MG63 (cell line): ENCODE measurements around the gene ERVMER34-1. TPM values are rescaled to one million over a fixed set of nuclear protein-coding genes. Genes with fewer than 3 reads are reported as not detected.

Experiments used
- DNase-seq: peaks from one replicate; pipeline ENCODE4 v3.0.0-alpha.2; 2020
- H3K27me3 ChIP-seq: fragments of 250-450 bp; sonication (Bioruptor Pico); 2 replicates; pipeline ENCODE4 v1.5.1; 2020; ENCODE audit warnings: mild to moderate bottlenecking, moderate library complexity
- H3K36me3 ChIP-seq: fragments of 250-450 bp; sonication (Bioruptor Pico); 2 replicates; pipeline ENCODE4 v1.5.1; 2020; ENCODE audit warnings: mild to moderate bottlenecking, moderate library complexity
- H3K4me3 ChIP-seq: fragments of 250-450 bp; sonication (Bioruptor Pico); 2 replicates; pipeline ENCODE4 v1.5.1; 2020; ENCODE audit warnings: mild to moderate bottlenecking, moderate library complexity
- H3K9me3 ChIP-seq: fragments of 250-450 bp; sonication (Bioruptor Pico); 2 replicates; pipeline ENCODE4 v1.5.1; 2020; ENCODE audit warnings: mild to moderate bottlenecking, moderate library complexity
- total RNA-seq: library from RNA; depleted of rRNA; stranded (reverse); fragments of >200 nt; shearing (Covaris generic); gene quantifications from 2 replicates; pipeline ENCODE4 v1.2.3, GENCODE V29; 2014; ENCODE audit warnings: low replicate concordance; rRNA removed

Gene ERVMER34-1, protein sequence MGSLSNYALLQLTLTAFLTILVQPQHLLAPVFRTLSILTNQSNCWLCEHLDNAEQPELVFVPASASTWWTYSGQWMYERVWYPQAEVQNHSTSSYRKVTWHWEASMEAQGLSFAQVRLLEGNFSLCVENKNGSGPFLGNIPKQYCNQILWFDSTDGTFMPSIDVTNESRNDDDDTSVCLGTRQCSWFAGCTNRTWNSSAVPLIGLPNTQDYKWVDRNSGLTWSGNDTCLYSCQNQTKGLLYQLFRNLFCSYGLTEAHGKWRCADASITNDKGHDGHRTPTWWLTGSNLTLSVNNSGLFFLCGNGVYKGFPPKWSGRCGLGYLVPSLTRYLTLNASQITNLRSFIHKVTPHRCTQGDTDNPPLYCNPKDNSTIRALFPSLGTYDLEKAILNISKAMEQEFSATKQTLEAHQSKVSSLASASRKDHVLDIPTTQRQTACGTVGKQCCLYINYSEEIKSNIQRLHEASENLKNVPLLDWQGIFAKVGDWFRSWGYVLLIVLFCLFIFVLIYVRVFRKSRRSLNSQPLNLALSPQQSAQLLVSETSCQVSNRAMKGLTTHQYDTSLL
- 0.46 and 0.94 TPM in 2 replicates for total RNA-seq

- Histone ChIP-seq H3K9me3 (no peaks in the 10 kb centered on the region), H3K27me3 (peaks cover 33% of the 10 kb centered on the region), H3K36me3 (no peaks in the 10 kb centered on the region), H3K4me3 (peak within 1 kb of the TSS; percentile 47)
- peak; percentile 83 for DNase-seq
These were observed at the start of gene ERVMER34-1 for GRCh38 chr4:52750819-52751486. Gene ERVMER34-1, minus strand, starts transcription at chr4:52751425. Its CDS starts 5,905 bp downstream, at chr4:52745520.

GRCh38 chr4:52799813-52800212 lies 48.6 kb upstream of the ERVMER34-1 start:
- no peak for DNase-seq
- peaks cover under 1% of the 10 kb centered on the region; the same call in 1 of the 2 replicates for H3K27me3 ChIP-seq
- no peak overlapping the region for H3K4me3 ChIP-seq
- H3K9me3 ChIP-seq, result peaks cover 21% of the 10 kb centered on the region
- H3K36me3 ChIP-seq, result no peaks in the 10 kb centered on the region

- Histone ChIP-seq H3K36me3 (no peaks in the 10 kb centered on the region), H3K9me3 (no peaks in the 10 kb centered on the region), H3K4me3 (no peak overlapping the region), H3K27me3 (no peaks in the 10 kb centered on the region)
- no peak for DNase-seq
These were observed 44.3 kb upstream of the ERVMER34-1 start for GRCh38 chr4:52795533-52795932.

DNA sequence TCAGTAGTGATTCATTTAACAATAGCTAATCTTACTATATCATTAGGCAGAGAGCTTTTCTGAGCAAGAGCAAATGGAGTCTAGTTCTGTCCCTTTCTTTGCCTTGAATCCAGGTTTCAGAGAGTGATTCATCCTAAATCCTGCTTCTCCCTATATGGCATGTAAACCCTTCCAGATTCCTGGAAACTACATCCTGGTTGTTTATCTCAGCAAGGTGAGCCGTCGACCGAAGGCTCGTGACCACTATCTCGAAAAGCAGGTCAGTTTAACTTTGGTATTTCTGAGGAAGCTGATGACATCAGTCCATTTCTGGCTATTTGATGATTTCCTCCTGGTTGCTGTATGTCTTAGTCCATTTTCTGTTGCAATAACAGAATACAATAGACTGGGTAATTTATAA lies 40.7 kb upstream of the ERVMER34-1 start:
- Histone ChIP-seq H3K4me3 (no peak overlapping the region), H3K9me3 (no peaks in the 10 kb centered on the region), H3K36me3 (no peaks in the 10 kb centered on the region), H3K27me3 (no peaks in the 10 kb centered on the region)
- DNase-seq, result no peak

DNA sequence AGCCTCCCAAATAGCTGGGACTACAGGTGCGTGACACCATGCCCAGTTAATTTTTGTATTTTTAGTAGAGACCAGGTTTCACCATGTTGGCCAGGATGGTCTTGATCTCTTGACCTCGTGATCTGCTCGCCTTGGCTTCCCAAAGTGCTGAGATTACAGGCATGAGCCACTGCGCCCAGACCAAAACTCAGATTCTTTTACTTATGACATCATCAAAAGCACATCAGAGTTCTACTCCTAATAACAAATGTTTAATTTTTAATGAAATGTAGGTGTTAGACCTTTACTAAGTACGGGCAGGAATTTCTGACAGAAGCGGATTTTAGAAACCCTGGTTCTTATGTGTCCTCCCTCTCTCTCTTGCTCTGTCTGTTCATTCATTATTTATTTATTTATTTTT lies 38.5 kb upstream of the ERVMER34-1 start:
- H3K4me3 ChIP-seq, result no peak overlapping the region
- no peaks in the 10 kb centered on the region for H3K27me3 ChIP-seq
- no peaks in the 10 kb centered on the region for H3K9me3 ChIP-seq
- no peak for DNase-seq
- no peaks in the 10 kb centered on the region for H3K36me3 ChIP-seq

- Histone ChIP-seq H3K4me3 (no peak overlapping the region), H3K27me3 (no peaks in the 10 kb centered on the region), H3K9me3 (no peaks in the 10 kb centered on the region; the same call in 1 of the 2 replicates), H3K36me3 (no peaks in the 10 kb centered on the region)
- DNase-seq, result no peak
These were observed 37.6 kb upstream of the ERVMER34-1 start for GRCh38 chr4:52788806-52789205.

DNA sequence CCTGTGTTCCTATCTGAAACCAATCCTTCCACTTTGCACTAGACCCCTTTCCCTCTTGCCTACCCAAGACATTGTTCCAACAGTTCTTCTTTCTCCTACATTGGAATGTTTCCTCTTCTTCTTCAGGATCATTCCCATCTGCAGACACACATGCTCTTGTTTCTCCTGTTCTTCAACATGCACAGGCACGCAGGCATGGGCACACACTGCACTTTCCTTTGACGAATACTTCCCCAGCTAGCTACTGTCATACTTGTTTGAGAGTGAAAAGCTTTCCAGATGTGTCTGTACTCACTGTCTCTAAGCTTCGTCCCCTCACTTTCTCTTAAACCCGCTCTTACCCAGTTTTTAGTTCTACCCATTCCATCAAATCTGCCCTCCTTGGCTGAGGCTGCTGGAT lies 31.8 kb upstream of the ERVMER34-1 start:
- no peak overlapping the region for H3K4me3 ChIP-seq
- H3K36me3 ChIP-seq, result no peaks in the 10 kb centered on the region
- H3K27me3 ChIP-seq, result 0 out of 2 replicates have a peak, but pooled peaks cover 3% of the 10 kb centered on the region
- DNase-seq, result no peak
- peaks cover 2% of the 10 kb centered on the region for H3K9me3 ChIP-seq

DNA sequence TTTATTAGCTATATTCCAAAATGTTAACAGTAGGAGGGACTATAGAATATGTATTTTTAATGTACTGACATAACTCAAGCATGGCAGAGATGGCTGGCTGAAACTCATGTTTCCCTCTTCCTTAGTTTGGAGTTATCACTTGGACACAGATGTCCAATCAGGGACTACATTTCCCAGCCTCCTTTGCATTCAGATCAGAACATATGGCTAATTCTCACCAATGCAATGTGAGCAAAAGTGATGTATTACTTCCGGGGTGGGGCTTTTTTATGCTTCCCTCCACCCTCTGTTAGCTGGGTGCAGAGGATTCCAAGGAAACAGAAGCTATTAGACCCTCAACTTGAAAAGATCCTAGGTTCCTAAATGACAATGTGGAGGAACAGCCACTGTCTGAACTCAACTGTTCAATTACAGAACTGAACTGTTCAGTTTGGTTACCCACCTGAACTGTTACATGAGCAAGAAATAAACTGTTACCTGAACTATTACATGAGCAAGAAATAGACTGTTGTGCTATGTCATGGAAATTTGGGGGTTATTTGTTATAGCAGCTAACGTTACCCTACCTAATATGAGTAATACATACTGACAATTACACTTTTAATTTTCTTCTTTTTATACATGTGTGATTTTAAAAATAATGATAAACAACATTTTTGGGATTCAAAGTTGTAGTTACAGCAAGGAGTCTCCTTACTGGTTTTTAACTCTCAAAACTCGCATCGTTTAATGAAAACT lies 29.6 kb upstream of the ERVMER34-1 start:
- Histone ChIP-seq H3K27me3 (0 out of 2 replicates have a peak, but pooled peaks cover 3% of the 10 kb centered on the region), H3K36me3 (no peaks in the 10 kb centered on the region), H3K9me3 (peaks cover 2% of the 10 kb centered on the region), H3K4me3 (no peak overlapping the region)
- peak; percentile 30 for DNase-seq

- Histone ChIP-seq H3K36me3 (no peaks in the 10 kb centered on the region), H3K9me3 (peaks cover 2% of the 10 kb centered on the region), H3K27me3 (0 out of 2 replicates have a peak, but pooled peaks cover 3% of the 10 kb centered on the region), H3K4me3 (no peak overlapping the region)
- peak; percentile 97 for DNase-seq
These were observed 29.0 kb upstream of the ERVMER34-1 start for GRCh38 chr4:52780206-52780605.

- Histone ChIP-seq H3K9me3 (no peaks in the 10 kb centered on the region), H3K36me3 (no peaks in the 10 kb centered on the region), H3K27me3 (peaks cover 42% of the 10 kb centered on the region), H3K4me3 (no peak overlapping the region)
- no peak for DNase-seq
These were observed 9.0 kb upstream of the ERVMER34-1 start for GRCh38 chr4:52760256-52760655.

DNA sequence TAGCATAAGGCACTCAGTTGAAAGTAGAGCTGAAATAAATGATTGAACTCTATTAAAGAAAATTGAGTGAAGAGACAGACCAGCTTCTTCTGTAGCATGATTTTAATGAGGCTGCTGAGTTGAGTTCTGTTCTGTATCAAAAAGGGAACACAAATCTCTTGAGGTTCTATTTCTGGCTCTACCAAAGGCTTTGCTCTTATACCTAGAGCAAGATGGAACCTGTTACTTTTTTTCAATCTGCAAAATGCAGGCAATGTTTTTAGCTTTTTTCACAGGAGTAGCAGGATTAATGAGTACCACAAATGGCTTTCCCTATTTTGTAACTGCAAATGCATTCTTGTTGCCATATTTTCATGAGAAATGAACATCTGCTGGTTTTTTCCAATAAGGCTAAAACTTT lies 4.2 kb upstream of the ERVMER34-1 start:
- no peak for DNase-seq
- no peaks in the 10 kb centered on the region for H3K36me3 ChIP-seq
- peaks cover 55% of the 10 kb centered on the region for H3K27me3 ChIP-seq
- no peak overlapping the region for H3K4me3 ChIP-seq
- H3K9me3 ChIP-seq, result no peaks in the 10 kb centered on the region

GRCh38 chr4:52752936-52753335 lies 1.7 kb upstream of the ERVMER34-1 start:
- no peaks in the 10 kb centered on the region for H3K9me3 ChIP-seq
- peaks cover 42% of the 10 kb centered on the region for H3K27me3 ChIP-seq
- no peak for DNase-seq
- H3K4me3 ChIP-seq, result no peak overlapping the region
- no peaks in the 10 kb centered on the region for H3K36me3 ChIP-seq

- no peaks in the 10 kb centered on the region for H3K36me3 ChIP-seq
- peak overlapping the region; percentile 47 for H3K4me3 ChIP-seq
- no peaks in the 10 kb centered on the region for H3K9me3 ChIP-seq
- DNase-seq, result no peak
- peaks cover 37% of the 10 kb centered on the region for H3K27me3 ChIP-seq
These were observed 274 bp upstream of the ERVMER34-1 start for GRCh38 chr4:52751487-52751911.

- DNase-seq, result no peak
- no peaks in the 10 kb centered on the region for H3K36me3 ChIP-seq
These were observed 1.0 kb downstream of the ERVMER34-1 start for GRCh38 chr4:52750213-52750612.

GRCh38 chr4:52748432-52748831 lies 2.8 kb downstream of the ERVMER34-1 start:
- DNase-seq, result no peak
- H3K36me3 ChIP-seq, result no peaks in the 10 kb centered on the region
- H3K9me3 ChIP-seq, result no peaks in the 10 kb centered on the region
- no peak overlapping the region for H3K4me3 ChIP-seq
- peaks cover 20% of the 10 kb centered on the region for H3K27me3 ChIP-seq

More at GRCh38 chr4:52750213-52750612, 1.0 kb downstream of the ERVMER34-1 start:
- Histone ChIP-seq H3K27me3 (peaks cover 29% of the 10 kb centered on the region), H3K9me3 (no peaks in the 10 kb centered on the region), H3K4me3 (peak overlapping the region; percentile 47)

GRCh38 chr4:52744588-52744987 lies 6.6 kb downstream of the ERVMER34-1 start:
- DNase-seq, result no peak
- Histone ChIP-seq H3K27me3 (peaks cover under 1% of the 10 kb centered on the region; the same call in 1 of the 2 replicates), H3K4me3 (no peak overlapping the region), H3K9me3 (peaks cover under 1% of the 10 kb centered on the region; the same call in 1 of the 2 replicates), H3K36me3 (no peaks in the 10 kb centered on the region)
